Central memory CD4-positive, alpha-beta T cell (primary cell): ENCODE measurements around the gene WIPF1.

Source experiments
- DNase-seq: peaks from one replicate; pipeline ENCODE4 v3.0.0; 2022
- total RNA-seq, 3 experiments: gene quantifications; one replicate each; lab custom pipeline; 2026; lab: John Stamatoyannopoulos, UW

The WIPF1 gene
- 114 to 419 (median 331) reads per million in 3 experiments for total RNA-seq

GRCh38 chr2:174597345-174598047 lies at the start of gene WIPF1:
Gene WIPF1, minus strand, starts transcription at chr2:174597804. Its CDS starts 12,231 bp downstream, at chr2:174585573.
- DNase-seq: peak; percentile 83

GRCh38 chr2:174645296-174645695 lies 47.7 kb upstream of the WIPF1 start:
- no peak for DNase-seq

GRCh38 chr2:174644406-174644805 lies 46.8 kb upstream of the WIPF1 start:
- no peak for DNase-seq

- DNase-seq: no peak
Measured at GRCh38 chr2:174643356-174643755, 45.8 kb upstream of the WIPF1 start.

- no peak for DNase-seq
Measured at GRCh38 chr2:174641168-174641567, 43.6 kb upstream of the WIPF1 start.

- DNase-seq: no peak
Measured at GRCh38 chr2:174636987-174637386, 39.4 kb upstream of the WIPF1 start.

- no peak for DNase-seq
Measured at GRCh38 chr2:174635776-174636404, 38.3 kb upstream of the WIPF1 start.

GRCh38 chr2:174635015-174635593 lies 37.5 kb upstream of the WIPF1 start:
- DNase-seq: no peak

- DNase-seq: peak; percentile 52
Measured at GRCh38 chr2:174634130-174635014, 36.8 kb upstream of the WIPF1 start.

GRCh38 chr2:174633623-174633930 lies 36.0 kb upstream of the WIPF1 start:
- DNase-seq: no peak

- no peak for DNase-seq
Measured at GRCh38 chr2:174632841-174633622, 35.4 kb upstream of the WIPF1 start.

- no peak for DNase-seq
Measured at GRCh38 chr2:174631009-174631981, 33.7 kb upstream of the WIPF1 start.

GRCh38 chr2:174630107-174630506 lies 32.5 kb upstream of the WIPF1 start:
- no peak for DNase-seq

GRCh38 chr2:174629506-174629905 lies 31.9 kb upstream of the WIPF1 start:
- no peak for DNase-seq

GRCh38 chr2:174628528-174629169 lies 31.0 kb upstream of the WIPF1 start:
- no peak for DNase-seq

GRCh38 chr2:174627216-174627615 lies 29.6 kb upstream of the WIPF1 start:
- DNase-seq: no peak

- no peak for DNase-seq
Measured at GRCh38 chr2:174624895-174625430, 27.4 kb upstream of the WIPF1 start.

- DNase-seq: no peak
Measured at GRCh38 chr2:174623690-174624089, 26.1 kb upstream of the WIPF1 start.

GRCh38 chr2:174623106-174623637 lies 25.6 kb upstream of the WIPF1 start:
- DNase-seq: no peak

- no peak for DNase-seq
Measured at GRCh38 chr2:174621323-174621722, 23.7 kb upstream of the WIPF1 start.
